SK-N-SH (cell line): ENCODE results near the gene MYO1E. TPM values are rescaled to one million over a fixed set of nuclear protein-coding genes. Genes with fewer than 3 reads are reported as not detected.

ENCODE experiments used
- CTCF ChIA-PET: fragments of 300-600, 350-600 bp; formaldehyde crosslinking; extraction: SDS; loops from one replicate; lab custom pipeline; 2021; lab: Yijun Ruan, JAX
- POLR2A ChIA-PET: fragments of 350-600 bp; sonication (Branson Sonifier 250); formaldehyde crosslinking; extraction: SDS; loops from one replicate; lab custom pipeline; 2020; ENCODE audit warnings: antibody characterized with exemption, inconsistent platforms; lab: Yijun Ruan, JAX
- DNase-seq: peaks from one replicate; pipeline ENCODE4 v3.0.0; 2012
- H2AFZ ChIP-seq: fragments of 200-600 bp; sonication (generic); 2 replicates; pipeline ENCODE4 v1.8.1; 2016; ENCODE audit warnings: antibody characterized with exemption, mild to moderate bottlenecking, low read depth
- H3F3A ChIP-seq: fragments of 200-600 bp; sonication (generic); replicated peaks from 2 replicates; pipeline ENCODE3; 2016; ENCODE audit warnings: antibody characterized with exemption, mild to moderate bottlenecking; ENCODE audit not compliant: insufficient read depth
- H3K27ac ChIP-seq, 2 experiments: fragments of 200-500 bp in 1 of 2; fragments of 200-600 bp in 1 of 2; sonication (Bioruptor generic) in 1 of 2; sonication (generic), shearing (Covaris generic) in 1 of 2; 2 replicates each; pipeline versions ENCODE4 v1.5.1 to v1.6.1; 2014 to 2016; ENCODE audit warnings: low read depth in 2 of 2, inconsistent platforms in 1 of 2, low read length in 1 of 2, mild to moderate bottlenecking in 1 of 2, mixed read lengths in 1 of 2
- H3K27me3 ChIP-seq: fragments of 200-600 bp; sonication (generic), shearing (Covaris generic); 2 replicates; pipeline ENCODE4 v1.6.1; 2016; ENCODE audit warnings: mixed run types; ENCODE audit not compliant: insufficient read depth
- H3K36me3 ChIP-seq, 2 experiments: fragments of 200-500 bp in 1 of 2; fragments of 200-600 bp in 1 of 2; sonication (Bioruptor generic) in 1 of 2; sonication (generic) in 1 of 2; replicated peaks in 1 of 2; 2 replicates each; pipeline versions ENCODE3 to v1.5.1; 2014 to 2016; ENCODE audit warnings: low read length in 1 of 2, mild to moderate bottlenecking in 1 of 2; ENCODE audit not compliant: insufficient read depth in 2 of 2, control insufficient read depth in 1 of 2
- H3K4me1 ChIP-seq, 2 experiments: fragments of 200-500 bp in 1 of 2; fragments of 200-600 bp in 1 of 2; sonication (Bioruptor generic) in 1 of 2; sonication (generic), shearing (Covaris generic) in 1 of 2; 2 replicates each; pipeline versions ENCODE4 v1.5.1 to v1.6.1; 2014 to 2016; ENCODE audit warnings: low read depth in 1 of 2, low read length in 1 of 2, mixed run types in 1 of 2; ENCODE audit not compliant: insufficient read depth in 2 of 2, control insufficient read depth in 1 of 2
- H3K4me2 ChIP-seq: fragments of 200-600 bp; sonication (generic), shearing (Covaris generic); 2 replicates; pipeline ENCODE4 v1.6.1; 2017; ENCODE audit warnings: mixed run types
- H3K4me3 ChIP-seq, 2 experiments: fragments of 200-500 bp in 1 of 2; fragments of 200-600 bp in 1 of 2; sonication (Bioruptor generic) in 1 of 2; sonication (generic), shearing (Covaris generic) in 1 of 2; 2 replicates each; pipeline versions ENCODE4 v1.5.1 to v1.8.1; 2014 to 2016; ENCODE audit warnings: low read depth in 2 of 2, inconsistent platforms in 1 of 2, low read length in 1 of 2, mild to moderate bottlenecking in 1 of 2, mixed read lengths in 1 of 2, moderate library complexity in 1 of 2
- H3K79me2 ChIP-seq: fragments of 200-600 bp; sonication (generic); 2 replicates; pipeline ENCODE4 v1.8.1; 2017; ENCODE audit warnings: mild to moderate bottlenecking; ENCODE audit not compliant: insufficient read depth
- H3K9ac ChIP-seq: fragments of 200-600 bp; sonication (generic); 2 replicates; pipeline ENCODE4 v1.6.1; 2017; ENCODE audit warnings: mixed run types
- H3K9me2 ChIP-seq: fragments of 200-600 bp; sonication (generic); 2 replicates; pipeline ENCODE4 v1.6.1; 2017; ENCODE audit warnings: mixed run types
- H3K9me3 ChIP-seq: fragments of 200-600 bp; sonication (generic); 2 replicates; pipeline ENCODE4 v1.6.1; 2017; ENCODE audit warnings: mixed run types, mild to moderate bottlenecking, moderate library complexity
- H4K20me1 ChIP-seq: fragments of 200-600 bp; sonication (generic); 2 replicates; pipeline ENCODE4 v1.6.1; 2017; ENCODE audit warnings: mild to moderate bottlenecking, mixed run types; ENCODE audit not compliant: insufficient read depth
- CHD2 ChIP-seq: fragments of 150-350 bp; IDR thresholded peaks from 2 replicates; pipeline ENCODE4 v1.6.1; 2018; ENCODE audit warnings: low read length; ENCODE audit not compliant: partially characterized antibody
- ELF1 ChIP-seq: IDR thresholded peaks from 2 replicates; pipeline ENCODE4 v1.4.0; 2012
- EP300 ChIP-seq, 2 experiments: IDR thresholded peaks; 2 replicates each; pipeline versions ENCODE4 v1.4.0 to v1.6.1; 2012; ENCODE audit warnings: borderline replicate concordance in 1 of 2, low read depth in 1 of 2, low read length in 1 of 2
- FOSL2 ChIP-seq: IDR thresholded peaks from 2 replicates; pipeline ENCODE4 v1.4.0; 2012; ENCODE audit warnings: low read depth, mild to moderate bottlenecking, moderate library complexity, borderline replicate concordance
- FOXJ3 ChIP-seq: sonication (generic); formaldehyde crosslinking; IDR thresholded peaks from 2 replicates; pipeline ENCODE4 v1.5.1; 2020; ENCODE audit warnings: mild to moderate bottlenecking, missing genetic modification reagents
- FOXM1 ChIP-seq: IDR thresholded peaks from 2 replicates; pipeline ENCODE4 v1.4.0; 2012; ENCODE audit warnings: low read depth, mild to moderate bottlenecking
- IRF3 ChIP-seq: fragments of 150-350 bp; IDR thresholded peaks from 2 replicates; pipeline ENCODE4 v1.6.1; 2016; ENCODE audit warnings: mild to moderate bottlenecking, low read depth, low read length
- MAX ChIP-seq: IDR thresholded peaks from 2 replicates; pipeline ENCODE4 v1.4.0; 2012; ENCODE audit warnings: low read depth
- MEF2A ChIP-seq: IDR thresholded peaks from 2 replicates; pipeline ENCODE4 v1.4.0; 2012; ENCODE audit warnings: low read depth, borderline replicate concordance
- NRF1 ChIP-seq: IDR thresholded peaks from 2 replicates; pipeline ENCODE4 v1.6.1; 2012; ENCODE audit warnings: low read depth, mild to moderate bottlenecking, low read length
- RCOR1 ChIP-seq: fragments of 150-350 bp; IDR thresholded peaks from 2 replicates; pipeline ENCODE4 v1.6.1; 2017; ENCODE audit warnings: antibody characterized with exemption, low read length
- RFX5 ChIP-seq: IDR thresholded peaks from 2 replicates; pipeline ENCODE4 v1.6.1; 2012; ENCODE audit warnings: mild to moderate bottlenecking, improper control_type of control experiment, low read length
- RXRA ChIP-seq: IDR thresholded peaks from 2 replicates; pipeline ENCODE4 v1.4.0; 2012; ENCODE audit warnings: low read depth, mild to moderate bottlenecking, borderline replicate concordance
- SMC3 ChIP-seq: IDR thresholded peaks from 2 replicates; pipeline ENCODE4 v1.6.1; 2012; ENCODE audit warnings: low read depth, low read length, improper control_type of control experiment
- TAF1 ChIP-seq: IDR thresholded peaks from 2 replicates; pipeline ENCODE4 v1.6.1; 2012; ENCODE audit warnings: low read depth, mild to moderate bottlenecking, low read length, moderate library complexity, borderline replicate concordance
- TEAD4 ChIP-seq: IDR thresholded peaks from 2 replicates; pipeline ENCODE4 v1.4.0; 2012; ENCODE audit warnings: mild to moderate bottlenecking, borderline replicate concordance; ENCODE audit not compliant: insufficient read depth
- USF2 ChIP-seq: fragments of 150-350 bp; IDR thresholded peaks from 2 replicates; pipeline ENCODE4 v1.6.1; 2017; ENCODE audit warnings: antibody characterized with exemption, low read length, low read depth, borderline replicate concordance
- WGBS: methylation state at CpG from one replicate; pipeline ENCODE4 v1.1.6; 2017; ENCODE audit warnings: low lambda C conversion rate; 5-methylcytosine and 5-hydroxymethylcytosine counted together
- polyA plus RNA-seq, 3 experiments: library from polyadenylated mRNA; depleted of rRNA; stranded (reverse); fragments of >200 nt; gene quantifications; 2 replicates each; pipeline ENCODE4 v1.2.3, GENCODE V29; 2012
- TF ChIP-seq, protein P1 (sequence below): IDR thresholded peaks from 2 replicates; pipeline ENCODE4 v1.6.1; 2012; ENCODE audit warnings: mild to moderate bottlenecking, low read depth, low read length, moderate library complexity
- TF ChIP-seq, protein P2 (sequence below): IDR thresholded peaks from 2 replicates; pipeline ENCODE4 v1.4.0; 2012; ENCODE audit warnings: low read depth, borderline replicate concordance

Gene MYO1E
- polyA plus RNA-seq, 1 of the 3 experiments (the other 2 are of a cell fraction) = 9.7 TPM

DNA sequence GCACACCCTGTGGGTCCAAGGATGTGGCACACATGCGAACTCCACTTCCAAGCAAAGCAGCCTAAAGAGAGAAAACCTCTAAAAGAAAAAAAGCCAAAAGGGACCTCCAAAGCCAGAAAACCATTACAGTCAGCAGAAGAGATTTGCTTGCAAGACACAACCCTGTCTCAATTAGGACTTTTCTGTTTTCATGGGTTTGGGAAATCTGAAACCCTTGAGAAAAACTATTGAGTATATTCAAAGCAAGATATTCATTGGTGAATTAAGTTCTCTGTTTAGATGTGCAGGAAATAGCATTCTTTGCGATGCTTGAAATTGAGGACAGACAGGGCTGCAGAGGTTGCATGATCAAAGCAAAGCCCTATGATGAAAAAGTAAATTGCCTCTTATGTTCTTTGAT, 176.3 kb downstream of the MYO1E start (continued):
- TF ChIP-seq IRF3 (no peak), CHD2 (no peak)
- TF ChIP-seq, all 33 proteins: peak for 0

- ChIA-PET CTCF (no interaction called here), POLR2A (no interaction called here)
- H3K4me1 ChIP-seq = peaks cover 3 to 9% of the 10 kb centered on the region in 2 experiments; a peak in 3 of 4 replicates
- no peak overlapping the region for H3K27ac ChIP-seq
- H3K79me2 ChIP-seq = no peaks in the 10 kb centered on the region
- WGBS = 94% methylated on average over 10 of the region's 10 CpGs
- H3K36me3 ChIP-seq = peaks cover 11 to 30% of the 10 kb centered on the region in 2 experiments
- H3K4me2 ChIP-seq = no peak overlapping the region
- no peak for DNase-seq
- peaks cover 3% of the 10 kb centered on the region; the same call in 1 of the 2 replicates for H4K20me1 ChIP-seq
- no peaks in the 10 kb centered on the region for H3K27me3 ChIP-seq
- peaks cover 30% of the 10 kb centered on the region for H3F3A ChIP-seq
- TF ChIP-seq, protein P1, sequence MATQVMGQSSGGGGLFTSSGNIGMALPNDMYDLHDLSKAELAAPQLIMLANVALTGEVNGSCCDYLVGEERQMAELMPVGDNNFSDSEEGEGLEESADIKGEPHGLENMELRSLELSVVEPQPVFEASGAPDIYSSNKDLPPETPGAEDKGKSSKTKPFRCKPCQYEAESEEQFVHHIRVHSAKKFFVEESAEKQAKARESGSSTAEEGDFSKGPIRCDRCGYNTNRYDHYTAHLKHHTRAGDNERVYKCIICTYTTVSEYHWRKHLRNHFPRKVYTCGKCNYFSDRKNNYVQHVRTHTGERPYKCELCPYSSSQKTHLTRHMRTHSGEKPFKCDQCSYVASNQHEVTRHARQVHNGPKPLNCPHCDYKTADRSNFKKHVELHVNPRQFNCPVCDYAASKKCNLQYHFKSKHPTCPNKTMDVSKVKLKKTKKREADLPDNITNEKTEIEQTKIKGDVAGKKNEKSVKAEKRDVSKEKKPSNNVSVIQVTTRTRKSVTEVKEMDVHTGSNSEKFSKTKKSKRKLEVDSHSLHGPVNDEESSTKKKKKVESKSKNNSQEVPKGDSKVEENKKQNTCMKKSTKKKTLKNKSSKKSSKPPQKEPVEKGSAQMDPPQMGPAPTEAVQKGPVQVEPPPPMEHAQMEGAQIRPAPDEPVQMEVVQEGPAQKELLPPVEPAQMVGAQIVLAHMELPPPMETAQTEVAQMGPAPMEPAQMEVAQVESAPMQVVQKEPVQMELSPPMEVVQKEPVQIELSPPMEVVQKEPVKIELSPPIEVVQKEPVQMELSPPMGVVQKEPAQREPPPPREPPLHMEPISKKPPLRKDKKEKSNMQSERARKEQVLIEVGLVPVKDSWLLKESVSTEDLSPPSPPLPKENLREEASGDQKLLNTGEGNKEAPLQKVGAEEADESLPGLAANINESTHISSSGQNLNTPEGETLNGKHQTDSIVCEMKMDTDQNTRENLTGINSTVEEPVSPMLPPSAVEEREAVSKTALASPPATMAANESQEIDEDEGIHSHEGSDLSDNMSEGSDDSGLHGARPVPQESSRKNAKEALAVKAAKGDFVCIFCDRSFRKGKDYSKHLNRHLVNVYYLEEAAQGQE = no peak
- no peak for TF ChIP-seq RFX5
- no peak for TF ChIP-seq USF2
- TF ChIP-seq EP300 (IDR thresholded peaks at IDR 0.05; ENCODE audit: borderline replicate concordance in 1 of 2, low read depth in 1 of 2, low read length in 1 of 2) = no peak
- TF ChIP-seq TAF1 = no peak
- no peak for TF ChIP-seq SMC3
- TF ChIP-seq FOXM1 = no peak
- TF ChIP-seq RXRA = no peak
- TF ChIP-seq MEF2A = no peak
- TF ChIP-seq, protein P2, sequence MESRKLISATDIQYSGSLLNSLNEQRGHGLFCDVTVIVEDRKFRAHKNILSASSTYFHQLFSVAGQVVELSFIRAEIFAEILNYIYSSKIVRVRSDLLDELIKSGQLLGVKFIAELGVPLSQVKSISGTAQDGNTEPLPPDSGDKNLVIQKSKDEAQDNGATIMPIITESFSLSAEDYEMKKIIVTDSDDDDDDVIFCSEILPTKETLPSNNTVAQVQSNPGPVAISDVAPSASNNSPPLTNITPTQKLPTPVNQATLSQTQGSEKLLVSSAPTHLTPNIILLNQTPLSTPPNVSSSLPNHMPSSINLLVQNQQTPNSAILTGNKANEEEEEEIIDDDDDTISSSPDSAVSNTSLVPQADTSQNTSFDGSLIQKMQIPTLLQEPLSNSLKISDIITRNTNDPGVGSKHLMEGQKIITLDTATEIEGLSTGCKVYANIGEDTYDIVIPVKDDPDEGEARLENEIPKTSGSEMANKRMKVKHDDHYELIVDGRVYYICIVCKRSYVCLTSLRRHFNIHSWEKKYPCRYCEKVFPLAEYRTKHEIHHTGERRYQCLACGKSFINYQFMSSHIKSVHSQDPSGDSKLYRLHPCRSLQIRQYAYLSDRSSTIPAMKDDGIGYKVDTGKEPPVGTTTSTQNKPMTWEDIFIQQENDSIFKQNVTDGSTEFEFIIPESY = no peak
- TF ChIP-seq TEAD4 = no peak
- TF ChIP-seq MAX = no peak
- no peak for TF ChIP-seq NRF1
- no peak for TF ChIP-seq CHD2
- no peak for TF ChIP-seq RCOR1
- no peak for TF ChIP-seq ELF1
- no peak for TF ChIP-seq FOXJ3 (CRISPR knock-in tag)
- TF ChIP-seq FOSL2 = no peak
- no peak overlapping the region for H2AFZ ChIP-seq
- H3K9ac ChIP-seq = no peak overlapping the region
- no peaks in the 10 kb centered on the region for H3K9me3 ChIP-seq
- no peaks in the 10 kb centered on the region for H3K9me2 ChIP-seq
- no peak overlapping the region for H3K4me3 ChIP-seq
Observed at GRCh38 chr15:59194639-59195325, 177.9 kb downstream of the MYO1E start.
